IMR-90 (cell line): ENCODE results near the gene AFMID.

Experiments
- CHD1 ChIP-seq: IDR thresholded peaks from 2 replicates; pipeline ENCODE4 v1.6.1; 2012; ENCODE audit warnings: low read depth, low read length, improper control_type of control experiment
- CTCF ChIP-seq: conservative IDR thresholded peaks from 2 replicates; pipeline ENCODE4 v1.5.1; 2012; ENCODE audit warnings: mild to moderate bottlenecking, low read depth, low read length, improper control_type of control experiment
- ELK1 ChIP-seq: fragments of 150-350 bp; IDR thresholded peaks from 2 replicates; pipeline ENCODE4 v1.6.1; 2016; ENCODE audit warnings: low read depth, mild to moderate bottlenecking, low read length, moderate library complexity, borderline replicate concordance
- MXI1 ChIP-seq: IDR thresholded peaks from 2 replicates; pipeline ENCODE4 v1.6.1; 2012; ENCODE audit warnings: low read depth, mild to moderate bottlenecking, low read length, moderate library complexity, borderline replicate concordance
- NFE2L2 ChIP-seq: fragments of 150-350 bp; IDR thresholded peaks from 2 replicates; pipeline ENCODE4 v1.6.1; 2016; ENCODE audit warnings: low read depth, mild to moderate bottlenecking, low read length
- POLR2A ChIP-seq: IDR thresholded peaks from 2 replicates; pipeline ENCODE4 v1.6.1; 2012; ENCODE audit warnings: mild to moderate bottlenecking, low read depth, low read length
- RAD21 ChIP-seq: IDR thresholded peaks from 2 replicates; pipeline ENCODE4 v1.6.1; 2012; ENCODE audit warnings: low read length, improper control_type of control experiment
- RFX5 ChIP-seq: IDR thresholded peaks from 2 replicates; pipeline ENCODE4 v1.8.0; 2012; ENCODE audit warnings: low read depth, mild to moderate bottlenecking, low read length, moderate library complexity
- SMC3 ChIP-seq: fragments of 150-350 bp; IDR thresholded peaks from 2 replicates; pipeline ENCODE4 v1.6.1; 2016; ENCODE audit warnings: low read depth, mild to moderate bottlenecking, antibody characterized with exemption, low read length, moderate library complexity

- TF ChIP-seq CTCF: no peak
- TF ChIP-seq POLR2A: no peak
- no peak for TF ChIP-seq MXI1
- TF ChIP-seq ELK1: no peak
- no peak for TF ChIP-seq NFE2L2
- no peak for TF ChIP-seq RAD21
- TF ChIP-seq RFX5: no peak
- TF ChIP-seq SMC3: no peak
- TF ChIP-seq CHD1: no peak
Observed at GRCh38 chr17:78223061-78223460, 35.9 kb downstream of the AFMID start.
